ENCODE measurements around the gene SIRT2. TPM values are rescaled to one million over a fixed set of nuclear protein-coding genes. Genes with fewer than 3 reads are reported as not detected.

The SIRT2 gene
- total RNA-seq, 1 donor from 2014 or later = 32.7 TPM

DNA sequence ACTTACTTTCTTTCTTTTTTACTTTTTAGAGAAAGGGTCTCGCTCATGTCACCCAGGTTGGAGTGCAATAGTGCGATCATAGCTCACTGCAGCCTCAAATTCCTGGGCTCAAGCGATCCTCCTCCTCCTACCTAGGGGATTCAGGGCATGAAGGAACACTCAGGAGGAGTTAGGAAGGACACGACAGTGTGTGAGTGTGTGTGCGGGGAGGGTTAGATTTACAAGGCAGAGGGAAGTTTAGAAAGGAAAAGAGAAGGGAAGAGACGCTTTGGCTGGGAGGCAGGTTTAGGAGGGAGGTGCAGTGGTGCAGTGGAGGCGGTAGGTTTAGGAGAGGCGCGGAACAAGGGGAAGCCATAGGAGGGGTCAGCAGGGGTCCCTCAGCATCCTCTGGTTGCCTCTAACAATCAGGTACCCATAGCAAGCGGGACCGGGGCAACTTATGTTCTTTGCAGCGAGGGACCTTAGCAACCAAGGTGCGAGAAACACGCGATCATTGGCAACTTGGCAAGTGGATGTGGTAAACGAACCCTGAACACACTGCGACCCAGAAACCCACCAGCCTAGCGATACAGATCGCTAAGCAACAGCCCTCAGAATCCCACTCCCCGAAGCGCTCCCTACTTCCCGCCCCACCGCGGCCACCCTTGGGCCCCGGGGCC lies 501 bp downstream of the SIRT2 start:
- intact Hi-C loops (cut with micrococcal nuclease) = loop anchor here (1.0 to 5.0 kb wide), 9 partner anchors 20 to 564 kb away; partner anchors contain the start of genes CATSPERG, ECH1, EIF3K and MAP4K1
- ATAC-seq (ENCODE audit: low read depth) (no peak), DNase-seq (no peak)
- peaks cover 36% of the 10 kb centered on the region for H3K4me1 Mint-ChIP-seq
- TF ChIP-seq, protein P1, sequence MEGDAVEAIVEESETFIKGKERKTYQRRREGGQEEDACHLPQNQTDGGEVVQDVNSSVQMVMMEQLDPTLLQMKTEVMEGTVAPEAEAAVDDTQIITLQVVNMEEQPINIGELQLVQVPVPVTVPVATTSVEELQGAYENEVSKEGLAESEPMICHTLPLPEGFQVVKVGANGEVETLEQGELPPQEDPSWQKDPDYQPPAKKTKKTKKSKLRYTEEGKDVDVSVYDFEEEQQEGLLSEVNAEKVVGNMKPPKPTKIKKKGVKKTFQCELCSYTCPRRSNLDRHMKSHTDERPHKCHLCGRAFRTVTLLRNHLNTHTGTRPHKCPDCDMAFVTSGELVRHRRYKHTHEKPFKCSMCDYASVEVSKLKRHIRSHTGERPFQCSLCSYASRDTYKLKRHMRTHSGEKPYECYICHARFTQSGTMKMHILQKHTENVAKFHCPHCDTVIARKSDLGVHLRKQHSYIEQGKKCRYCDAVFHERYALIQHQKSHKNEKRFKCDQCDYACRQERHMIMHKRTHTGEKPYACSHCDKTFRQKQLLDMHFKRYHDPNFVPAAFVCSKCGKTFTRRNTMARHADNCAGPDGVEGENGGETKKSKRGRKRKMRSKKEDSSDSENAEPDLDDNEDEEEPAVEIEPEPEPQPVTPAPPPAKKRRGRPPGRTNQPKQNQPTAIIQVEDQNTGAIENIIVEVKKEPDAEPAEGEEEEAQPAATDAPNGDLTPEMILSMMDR (IDR thresholded peaks at IDR 0.05) = no peak
- peak overlapping the region; percentile 87 for H3K27ac Mint-ChIP-seq
- CTCF ChIA-PET = no interaction called here
- peaks cover 24% of the 10 kb centered on the region for H3K36me3 Mint-ChIP-seq (ENCODE audit: low read depth)
- H3K4me3 Mint-ChIP-seq = peak overlapping the region; percentile 91
- no peaks in the 10 kb centered on the region for H3K9me3 Mint-ChIP-seq
- POLR2A ChIA-PET = interaction anchor here (2.0 kb wide), 1 partner anchor 252 kb away, joined by 5 read pairs; the partner anchor contains the start of gene ACTN4
- H3K27me3 Mint-ChIP-seq = no peaks in the 10 kb centered on the region

DNA sequence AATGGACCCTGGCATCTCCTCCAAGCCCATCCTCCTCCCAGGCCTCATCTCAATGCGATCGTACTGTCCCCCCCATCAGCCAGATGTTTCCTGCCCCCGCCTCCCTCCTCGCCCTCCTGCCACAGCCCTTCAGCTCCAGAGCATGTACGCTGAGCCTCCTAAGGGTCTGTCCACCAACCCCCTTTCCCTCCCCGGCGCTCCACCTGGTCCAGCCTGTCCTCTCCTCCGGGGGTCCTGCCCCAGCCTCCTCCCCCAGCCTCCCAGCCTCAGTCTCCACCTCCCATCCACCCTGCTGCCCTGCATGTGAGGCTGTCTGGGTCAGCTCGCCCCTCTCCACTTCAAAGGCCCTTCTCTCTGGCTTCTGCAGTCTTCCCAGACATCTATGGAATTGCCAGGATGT lies 4.5 kb downstream of the SIRT2 start:
- no peak overlapping the region for H3K4me3 Mint-ChIP-seq
- ATAC-seq (ENCODE audit: low read depth) = no peak
- H3K27me3 Mint-ChIP-seq = no peaks in the 10 kb centered on the region
- POLR2A ChIA-PET = interaction anchor here (0.5 to 1.1 kb wide), 3 partner anchors 26 to 252 kb away, joined by 6 to 9 read pairs (median 8); no protein-coding TSS in a partner anchor
- no peak for DNase-seq
- TF ChIP-seq, protein P1 (IDR thresholded peaks at IDR 0.05) = no peak
- H3K4me1 Mint-ChIP-seq = peaks cover 24% of the 10 kb centered on the region
- CTCF ChIA-PET = no interaction called here
- no peak overlapping the region for H3K27ac Mint-ChIP-seq
- H3K36me3 Mint-ChIP-seq (ENCODE audit: low read depth) = peaks cover 17% of the 10 kb centered on the region
- intact Hi-C loops (cut with micrococcal nuclease) = loop anchor here (5.0 kb wide), 1 partner anchor 278 kb away; the partner anchor contains the start of genes EIF3K and MAP4K1
- no peaks in the 10 kb centered on the region for H3K9me3 Mint-ChIP-seq

DNA sequence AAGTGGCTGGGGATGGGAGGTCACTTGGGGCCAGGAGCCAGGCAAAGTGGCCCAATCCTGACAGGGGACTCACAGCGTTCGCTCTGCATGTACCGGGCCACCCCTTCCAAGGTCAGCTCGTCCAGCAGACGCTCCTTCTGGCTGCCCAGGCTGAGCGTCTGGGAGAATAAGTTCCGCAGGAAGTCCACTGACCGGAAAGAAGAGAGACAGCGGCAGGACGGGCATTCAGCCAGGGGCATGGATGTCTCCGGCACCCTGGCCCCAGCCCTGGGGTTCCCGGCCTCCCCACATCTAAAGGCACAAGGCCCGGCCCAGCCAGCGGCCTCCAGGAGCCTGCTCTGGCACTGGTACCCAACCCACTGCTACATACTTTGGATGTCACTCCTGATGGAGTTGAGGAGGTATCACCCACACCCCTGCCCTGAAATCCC lies 6.1 kb downstream of the SIRT2 start:
- ChIA-PET CTCF (no interaction called here), POLR2A (no interaction called here)
- no peak overlapping the region for H3K27ac Mint-ChIP-seq

DNA sequence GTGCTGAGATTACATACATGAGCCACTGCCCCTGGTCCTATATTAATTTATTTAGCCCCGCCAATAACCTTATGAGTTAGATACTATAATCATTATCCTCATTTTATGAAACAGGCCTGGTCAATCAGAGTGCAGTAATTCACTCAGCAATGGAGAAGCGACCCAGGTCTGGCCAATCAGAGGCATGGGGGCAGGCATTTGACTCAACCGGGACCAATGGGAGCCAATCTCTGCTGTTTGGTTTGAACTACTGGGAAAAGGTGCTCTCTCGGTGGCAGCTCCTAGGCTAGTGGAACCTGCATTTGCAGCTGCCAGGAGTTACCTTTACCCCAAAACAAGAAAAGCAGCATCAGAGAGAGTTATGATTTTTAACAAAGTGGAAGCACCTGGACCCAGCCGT lies 6.6 kb downstream of the SIRT2 start:
- Mint-ChIP-seq H3K36me3 (ENCODE audit: low read depth) (peaks cover 27% of the 10 kb centered on the region), H3K27ac (no peak overlapping the region), H3K27me3 (no peaks in the 10 kb centered on the region), H3K4me1 (peaks cover 8% of the 10 kb centered on the region), H3K4me3 (no peak overlapping the region), H3K9me3 (no peaks in the 10 kb centered on the region)
- DNase-seq (no peak), ATAC-seq (ENCODE audit: low read depth) (no peak)
- ChIA-PET POLR2A (no interaction called here), CTCF (no interaction called here)
- intact Hi-C loops (cut with micrococcal nuclease) = no loop called here
- TF ChIP-seq, protein P1 (IDR thresholded peaks at IDR 0.05) = no peak

More for the DNA sequence above, 6.1 kb downstream of the SIRT2 start:
- H3K9me3 Mint-ChIP-seq = no peaks in the 10 kb centered on the region
- no peak overlapping the region for H3K4me3 Mint-ChIP-seq
- TF ChIP-seq, protein P1 (IDR thresholded peaks at IDR 0.05) = no peak
- DNase-seq (no peak), ATAC-seq (ENCODE audit: low read depth) (no peak)
- H3K4me1 Mint-ChIP-seq = peaks cover 11% of the 10 kb centered on the region
- H3K27me3 Mint-ChIP-seq = no peaks in the 10 kb centered on the region
- H3K36me3 Mint-ChIP-seq (ENCODE audit: low read depth) = peaks cover 26% of the 10 kb centered on the region
- intact Hi-C loops (cut with micrococcal nuclease) = no loop called here

DNA sequence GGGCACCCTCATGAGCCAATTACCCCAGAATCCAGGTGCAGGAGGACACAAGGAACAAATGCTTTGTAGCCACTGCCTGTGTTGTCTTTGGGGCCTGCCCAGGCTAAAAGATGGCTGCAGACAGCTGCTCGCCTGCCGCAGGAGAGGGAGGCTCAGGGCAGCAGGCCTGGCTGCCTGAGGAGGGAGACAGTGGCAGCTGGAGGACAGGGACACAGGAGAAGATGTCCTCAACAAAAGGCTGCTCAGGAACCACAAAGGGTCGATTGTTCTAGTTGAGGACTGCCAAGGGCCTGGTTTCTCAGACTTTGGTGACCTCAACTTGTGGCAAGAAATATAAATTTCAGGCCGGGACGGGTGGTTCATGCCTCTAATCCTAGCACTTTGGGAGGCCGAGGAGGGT lies 7.6 kb downstream of the SIRT2 start:
- intact Hi-C loops (cut with micrococcal nuclease) = no loop called here
- Mint-ChIP-seq H3K36me3 (ENCODE audit: low read depth) (peaks cover 27% of the 10 kb centered on the region), H3K4me3 (no peak overlapping the region), H3K27ac (no peak overlapping the region), H3K9me3 (no peaks in the 10 kb centered on the region), H3K27me3 (no peaks in the 10 kb centered on the region), H3K4me1 (peaks cover 1% of the 10 kb centered on the region)
- CTCF ChIA-PET = no interaction called here
- POLR2A ChIA-PET = interaction anchor here (0.8 kb wide), 1 partner anchor 97 kb away, joined by 3 read pairs; no protein-coding TSS in a partner anchor
- DNase-seq (no peak), ATAC-seq (ENCODE audit: low read depth) (no peak)
- TF ChIP-seq, protein P1 (IDR thresholded peaks at IDR 0.05) = no peak
